H9 (cell line): ENCODE data around the gene L3MBTL4. TPM values are rescaled to one million over a fixed set of nuclear protein-coding genes. Genes with fewer than 3 reads are reported as not detected.

ENCODE experiments used
- DNase-seq: peaks from one replicate; pipeline ENCODE4 v3.0.0-alpha.2; 2017
- H2AFZ ChIP-seq: one replicate; pipeline ENCODE4 v1.6.1; 2013; ENCODE audit warnings: mild to moderate bottlenecking, low read length, control low read depth, moderate library complexity
- H2AK5ac ChIP-seq: 2 replicates; pipeline ENCODE4 v1.6.1; 2013; ENCODE audit warnings: low read length, control low read depth, mixed read lengths; ENCODE audit not compliant: insufficient read length
- H2BK120ac ChIP-seq: one replicate; pipeline ENCODE4 v1.6.1; 2013; ENCODE audit warnings: low read depth, mild to moderate bottlenecking, low read length, control low read depth, inconsistent platforms; ENCODE audit not compliant: poor library complexity, severe bottlenecking
- H2BK12ac ChIP-seq: 2 replicates; pipeline ENCODE4 v1.6.1; 2013; ENCODE audit warnings: low read length, control low read depth, mixed read lengths, low read depth; ENCODE audit not compliant: insufficient read length
- H2BK15ac ChIP-seq: 2 replicates; pipeline ENCODE4 v1.6.1; 2013; ENCODE audit warnings: low read depth, low read length, control low read depth
- H2BK20ac ChIP-seq: one replicate; pipeline ENCODE4 v1.6.1; 2013; ENCODE audit warnings: low read depth, mild to moderate bottlenecking, low read length, control low read depth, inconsistent platforms; ENCODE audit not compliant: poor library complexity, severe bottlenecking
- H2BK5ac ChIP-seq: 2 replicates; pipeline ENCODE4 v1.6.1; 2013; ENCODE audit warnings: low read length, control low read depth, mixed read lengths; ENCODE audit not compliant: insufficient read length
- H3K14ac ChIP-seq: 2 replicates; pipeline ENCODE4 v1.6.1; 2013; ENCODE audit warnings: low read length, control low read depth; ENCODE audit not compliant: insufficient read depth
- H3K18ac ChIP-seq: 2 replicates; pipeline ENCODE4 v1.6.1; 2013; ENCODE audit warnings: low read depth, mild to moderate bottlenecking, mixed read lengths, low read length, control low read depth; ENCODE audit not compliant: insufficient read length
- H3K23ac ChIP-seq: 2 replicates; pipeline ENCODE4 v1.6.1; 2013; ENCODE audit warnings: low read length, control low read depth, mixed read lengths, low read depth; ENCODE audit not compliant: insufficient read length
- H3K23me2 ChIP-seq: 2 replicates; pipeline ENCODE4 v1.6.1; 2013; ENCODE audit warnings: low read depth, mild to moderate bottlenecking, mixed read lengths, low read length, control low read depth; ENCODE audit not compliant: insufficient read length, poor library complexity, severe bottlenecking
- H3K27ac ChIP-seq: 2 replicates; pipeline ENCODE4 v1.5.1; 2013; ENCODE audit warnings: low read length, control low read depth, mixed read lengths, low read depth; ENCODE audit not compliant: insufficient read length
- H3K27me3 ChIP-seq: 2 replicates; pipeline ENCODE4 v1.6.1; 2013; ENCODE audit warnings: low read length, control low read depth, inconsistent platforms; ENCODE audit not compliant: insufficient read depth
- H3K4ac ChIP-seq: 2 replicates; pipeline ENCODE4 v1.6.1; 2013; ENCODE audit warnings: low read depth, mild to moderate bottlenecking, control low read depth, inconsistent platforms, low read length, moderate library complexity
- H3K4me1 ChIP-seq: 2 replicates; pipeline ENCODE4 v1.6.1; 2013; ENCODE audit warnings: low read length, control low read depth, inconsistent platforms; ENCODE audit not compliant: insufficient read depth
- H3K4me2 ChIP-seq: 2 replicates; pipeline ENCODE4 v1.6.1; 2013; ENCODE audit warnings: low read length, control low read depth, mixed read lengths; ENCODE audit not compliant: insufficient read length, insufficient read depth
- H3K56ac ChIP-seq: 2 replicates; pipeline ENCODE4 v1.6.1; 2013; ENCODE audit warnings: low read depth, mild to moderate bottlenecking, mixed read lengths, low read length, control low read depth; ENCODE audit not compliant: insufficient read length
- H3K79me1 ChIP-seq: 2 replicates; pipeline ENCODE4 v1.6.1; 2013; ENCODE audit warnings: low read depth, mild to moderate bottlenecking, moderate library complexity, low read length, control low read depth, inconsistent platforms; ENCODE audit not compliant: insufficient read depth, poor library complexity, severe bottlenecking
- H3K79me2 ChIP-seq: 2 replicates; pipeline ENCODE4 v1.6.1; 2013; ENCODE audit warnings: low read length, control low read depth, inconsistent platforms; ENCODE audit not compliant: insufficient read depth
- H3K9ac ChIP-seq: 2 replicates; pipeline ENCODE4 v1.6.1; 2013; ENCODE audit warnings: low read length, control low read depth, mixed read lengths; ENCODE audit not compliant: insufficient read length; ENCODE audit errors: extremely low read depth
- H3K9me3 ChIP-seq: one replicate; pipeline ENCODE4 v1.6.1; 2013; ENCODE audit warnings: low read depth, low read length, inconsistent platforms; ENCODE audit not compliant: control insufficient read depth
- H3T11ph ChIP-seq: one replicate; pipeline ENCODE4 v1.6.1; 2013; ENCODE audit warnings: mild to moderate bottlenecking, low read length, control low read depth, inconsistent platforms
- H4K20me1 ChIP-seq: one replicate; pipeline ENCODE4 v1.6.1; 2013; ENCODE audit not compliant: control insufficient read depth, insufficient read length, insufficient read depth
- H4K5ac ChIP-seq: 2 replicates; pipeline ENCODE4 v1.6.1; 2013; ENCODE audit warnings: low read depth, mild to moderate bottlenecking, mixed read lengths, low read length, control low read depth; ENCODE audit not compliant: insufficient read length
- H4K8ac ChIP-seq: replicated peaks from 2 replicates; pipeline ENCODE4 v1.6.1; 2013; ENCODE audit warnings: low read length, control low read depth, mixed read lengths, low read depth; ENCODE audit not compliant: insufficient read length
- H4K91ac ChIP-seq: 2 replicates; pipeline ENCODE4 v1.6.1; 2013; ENCODE audit warnings: low read depth, mild to moderate bottlenecking, moderate library complexity, mixed read lengths, low read length, control low read depth; ENCODE audit not compliant: insufficient read length
- H3K27ac Mint-ChIP-seq, 3 experiments: 2 replicates in 2 of 3; 3 replicates in 1 of 3; pipeline ENCODE4 v1.8.0; 2020 to 2021; ENCODE audit warnings: mixed read lengths in 3 of 3, mild to moderate bottlenecking in 1 of 3, moderate library complexity in 1 of 3
- H3K27me3 Mint-ChIP-seq: 2 replicates; pipeline ENCODE4 v1.8.0; 2021; ENCODE audit warnings: low read depth, mild to moderate bottlenecking, moderate library complexity, mixed read lengths
- H3K36me3 Mint-ChIP-seq, 3 experiments: 2 replicates in 2 of 3; 3 replicates in 1 of 3; pipeline ENCODE4 v1.8.0; 2020 to 2021; ENCODE audit warnings: low read depth in 3 of 3, mixed read lengths in 3 of 3; ENCODE audit not compliant: insufficient read depth in 1 of 3
- H3K4me1 Mint-ChIP-seq, 2 experiments: 2 replicates each; pipeline ENCODE4 v1.8.0; 2020; ENCODE audit warnings: mixed read lengths in 2 of 2
- H3K4me3 Mint-ChIP-seq, 2 experiments: 2 replicates in 1 of 2; 3 replicates in 1 of 2; pipeline ENCODE4 v1.8.0; 2020 to 2021; ENCODE audit warnings: mild to moderate bottlenecking in 2 of 2, mixed read lengths in 2 of 2, moderate library complexity in 1 of 2
- H3K9me3 Mint-ChIP-seq, 2 experiments: 2 replicates in 1 of 2; 3 replicates in 1 of 2; pipeline ENCODE4 v1.8.0; 2020; ENCODE audit warnings: mild to moderate bottlenecking in 2 of 2, mixed read lengths in 2 of 2, moderate library complexity in 1 of 2
- WGBS: extraction: QIAGEN DNeasy Blood & Tissue Kit; methylation state at CpG from one replicate; pipeline ENCODE4 v1.1.7; 2013; ENCODE audit warnings: missing lambda C conversion rate, low lambda C conversion rate, mixed read lengths; ENCODE audit not compliant: insufficient read length; ENCODE audit errors: extremely low coverage; 5-methylcytosine and 5-hydroxymethylcytosine counted together
- total RNA-seq: library from RNA; stranded (reverse); gene quantifications from 2 replicates; pipeline ENCODE4 v1.2.1, GENCODE V29; 2021
- TF ChIP-seq, protein P1 (sequence below): fragments of 200-600 bp; sonication (generic); conservative IDR thresholded peaks from 3 replicates; pipeline ENCODE4 v1.8.0; 2021; ENCODE audit warnings: antibody characterized with exemption, mild to moderate bottlenecking

Gene L3MBTL4
- total RNA-seq, 1 experiment from 2014 or later = 1.9 TPM

DNA sequence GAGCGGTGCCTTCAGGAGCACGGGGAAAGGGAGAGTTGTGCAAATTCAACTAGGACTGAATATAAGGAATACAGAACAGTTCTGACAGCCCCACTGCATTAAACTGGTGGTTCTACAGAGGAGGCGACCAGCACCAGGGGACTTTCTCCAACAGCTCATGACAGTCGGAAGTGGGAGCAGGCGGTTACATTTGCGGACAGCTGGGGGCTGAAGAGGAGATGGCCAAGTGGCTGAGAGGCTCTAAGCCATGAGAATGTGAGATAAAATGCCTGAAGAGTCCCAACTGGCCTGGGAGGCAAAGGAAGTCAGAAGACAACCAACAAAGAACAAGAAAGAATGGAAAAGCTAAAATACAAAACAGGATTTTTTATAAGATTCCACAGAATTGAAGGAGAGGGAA is 141.3 kb downstream of the L3MBTL4 start:
- H2BK20ac ChIP-seq = no peak overlapping the region
- H3K56ac ChIP-seq = no peak overlapping the region
- no peaks in the 10 kb centered on the region for H3K79me2 ChIP-seq
- H2AFZ ChIP-seq = no peak overlapping the region
- H3K23me2 ChIP-seq = no peaks in the 10 kb centered on the region
- H3K4ac ChIP-seq = no peak overlapping the region
- TF ChIP-seq, protein P1, sequence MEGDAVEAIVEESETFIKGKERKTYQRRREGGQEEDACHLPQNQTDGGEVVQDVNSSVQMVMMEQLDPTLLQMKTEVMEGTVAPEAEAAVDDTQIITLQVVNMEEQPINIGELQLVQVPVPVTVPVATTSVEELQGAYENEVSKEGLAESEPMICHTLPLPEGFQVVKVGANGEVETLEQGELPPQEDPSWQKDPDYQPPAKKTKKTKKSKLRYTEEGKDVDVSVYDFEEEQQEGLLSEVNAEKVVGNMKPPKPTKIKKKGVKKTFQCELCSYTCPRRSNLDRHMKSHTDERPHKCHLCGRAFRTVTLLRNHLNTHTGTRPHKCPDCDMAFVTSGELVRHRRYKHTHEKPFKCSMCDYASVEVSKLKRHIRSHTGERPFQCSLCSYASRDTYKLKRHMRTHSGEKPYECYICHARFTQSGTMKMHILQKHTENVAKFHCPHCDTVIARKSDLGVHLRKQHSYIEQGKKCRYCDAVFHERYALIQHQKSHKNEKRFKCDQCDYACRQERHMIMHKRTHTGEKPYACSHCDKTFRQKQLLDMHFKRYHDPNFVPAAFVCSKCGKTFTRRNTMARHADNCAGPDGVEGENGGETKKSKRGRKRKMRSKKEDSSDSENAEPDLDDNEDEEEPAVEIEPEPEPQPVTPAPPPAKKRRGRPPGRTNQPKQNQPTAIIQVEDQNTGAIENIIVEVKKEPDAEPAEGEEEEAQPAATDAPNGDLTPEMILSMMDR = no peak
- no peaks in the 10 kb centered on the region for H3K36me3 Mint-ChIP-seq
- H3K4me1 Mint-ChIP-seq = peaks cover 12 to 14% of the 10 kb centered on the region in 2 experiments
- no peak overlapping the region for H4K91ac ChIP-seq
- no peak overlapping the region for H3K27ac ChIP-seq
- no peak overlapping the region for H3T11ph ChIP-seq
- no peak overlapping the region for H2AK5ac ChIP-seq
- H3K9ac ChIP-seq = no peak overlapping the region
- H4K5ac ChIP-seq = no peak overlapping the region
- H3K18ac ChIP-seq = no peak overlapping the region
- no peak overlapping the region for H3K4me3 Mint-ChIP-seq
- H3K79me1 ChIP-seq = no peaks in the 10 kb centered on the region
- no peak overlapping the region for H3K27ac Mint-ChIP-seq
- no peak overlapping the region for H2BK15ac ChIP-seq
- no peak overlapping the region for H4K8ac ChIP-seq
- H3K4me1 ChIP-seq = no peaks in the 10 kb centered on the region
- H4K20me1 ChIP-seq = no peaks in the 10 kb centered on the region
- no peaks in the 10 kb centered on the region for H3K9me3 ChIP-seq
- no CpG with 5 or more reads among the region's 6 CpGs for WGBS
- no peaks in the 10 kb centered on the region for H3K27me3 ChIP-seq
- no peak overlapping the region for H2BK5ac ChIP-seq
- no peak overlapping the region for H3K14ac ChIP-seq
- no peak for DNase-seq
- no peak overlapping the region for H3K4me2 ChIP-seq
- H2BK120ac ChIP-seq = no peak overlapping the region
- H3K9me3 Mint-ChIP-seq = no peaks in the 10 kb centered on the region
- no peak overlapping the region for H3K23ac ChIP-seq
- H2BK12ac ChIP-seq = no peak overlapping the region
- peaks cover 18% of the 10 kb centered on the region for H3K27me3 Mint-ChIP-seq
